ENCODE measurements around the gene CREB5. TPM values are rescaled to one million over a fixed set of nuclear protein-coding genes. Genes with fewer than 3 reads are reported as not detected.

CREB5 gene
- total RNA-seq, 1 experiment from 2014 or later = 0.49 TPM

- RAD21 ChIA-PET (ENCODE audit: low non-redundant PET in 1 of 2, low total read pairs in 2 of 2, uncharacterized antibody in 2 of 2, unreplicated experiment in 2 of 2) = no interaction called here
- Histone ChIP-seq H3K4me1 (ENCODE audit: control insufficient read depth in 1 of 2, insufficient read depth in 2 of 2, low read length in 2 of 2) (peaks cover 0 to 2% of the 10 kb centered on the region in 2 experiments; a peak in 1 of 4 replicates), H3K27me3 (ENCODE audit: insufficient read depth, low read length) (no peaks in the 10 kb centered on the region), H3K4me2 (ENCODE audit: low read length) (no peak overlapping the region), H3K9ac (ENCODE audit: low read length) (no peak overlapping the region), H2AFZ (ENCODE audit: low read depth, low read length, poor library complexity, severe bottlenecking) (no peak overlapping the region), H4K20me1 (ENCODE audit: insufficient read depth) (no peaks in the 10 kb centered on the region), H3K9me3 (ENCODE audit: control insufficient read depth in 1 of 2, insufficient read depth in 1 of 2, low read depth in 1 of 2, low read length in 2 of 2) (no peaks in the 10 kb centered on the region), H3K4me3 (replicated peaks in 1 of 2; ENCODE audit: low read depth in 1 of 2, low read length in 2 of 2) (no peak overlapping the region), H3K9me2 (ENCODE audit: insufficient read depth) (no peaks in the 10 kb centered on the region), H3K27ac (ENCODE audit: low read depth, low read length) (no peak overlapping the region), H3K36me3 (ENCODE audit: control insufficient read depth in 1 of 2, insufficient read depth in 2 of 2, low read length in 2 of 2) (no peaks in the 10 kb centered on the region), H3K79me2 (ENCODE audit: insufficient read depth, low read length) (no peaks in the 10 kb centered on the region)
- intact Hi-C loops (cut with micrococcal nuclease) = no loop called here
- no peak for DNase-seq (ENCODE audit: low read depth, low spot score)
- POLR2A ChIA-PET = no interaction called here
- no TSS peak for BruUV-seq (replicated peaks)
- TF ChIP-seq ZNF274 (IDR thresholded peaks at IDR 0.05; ENCODE audit: low read depth, low read length) (no peak), EGR1 (IDR thresholded peaks at IDR 0.05; ENCODE audit: low read depth) (no peak), POLR2A (IDR thresholded peaks at IDR 0.05; ENCODE audit: borderline replicate concordance, extremely low read depth, insufficient read depth, insufficient read length) (no peak), FOSL1 (IDR thresholded peaks at IDR 0.05; ENCODE audit: low read depth) (no peak), MAX (IDR thresholded peaks at IDR 0.05) (no peak), EZH2phosphoT487 (IDR thresholded peaks at IDR 0.05; ENCODE audit: borderline replicate concordance) (no peak), ZBTB33 (IDR thresholded peaks at IDR 0.05; ENCODE audit: extremely low read depth, insufficient replicate concordance, low read length) (no peak), RAD21 (IDR thresholded peaks at IDR 0.05; ENCODE audit: low read depth) (no peak), ZFX (IDR thresholded peaks at IDR 0.05) (no peak), SIN3A (IDR thresholded peaks at IDR 0.05; ENCODE audit: low read depth) (no peak), CBX3 (IDR thresholded peaks at IDR 0.05; ENCODE audit: low read depth) (no peak), SRF (IDR thresholded peaks at IDR 0.05; ENCODE audit: low read depth) (no peak), JUND (IDR thresholded peaks at IDR 0.05) (no peak), ELF1 (IDR thresholded peaks at IDR 0.05; ENCODE audit: borderline replicate concordance, low read depth) (no peak)
- no peak for ATAC-seq
- CTCF ChIA-PET = no interaction called here
Measured at GRCh38 chr7:28830846-28831245, 418.5 kb downstream of the CREB5 start.
